ENCODE measurements around the gene PRSS22.
"Not testable (repeated sequence)": the region's sequence is repeated elsewhere in the genome, so short reads cannot be mapped to it uniquely, and the experiment has no call there.

Gene PRSS22, protein sequence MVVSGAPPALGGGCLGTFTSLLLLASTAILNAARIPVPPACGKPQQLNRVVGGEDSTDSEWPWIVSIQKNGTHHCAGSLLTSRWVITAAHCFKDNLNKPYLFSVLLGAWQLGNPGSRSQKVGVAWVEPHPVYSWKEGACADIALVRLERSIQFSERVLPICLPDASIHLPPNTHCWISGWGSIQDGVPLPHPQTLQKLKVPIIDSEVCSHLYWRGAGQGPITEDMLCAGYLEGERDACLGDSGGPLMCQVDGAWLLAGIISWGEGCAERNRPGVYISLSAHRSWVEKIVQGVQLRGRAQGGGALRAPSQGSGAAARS

DNA sequence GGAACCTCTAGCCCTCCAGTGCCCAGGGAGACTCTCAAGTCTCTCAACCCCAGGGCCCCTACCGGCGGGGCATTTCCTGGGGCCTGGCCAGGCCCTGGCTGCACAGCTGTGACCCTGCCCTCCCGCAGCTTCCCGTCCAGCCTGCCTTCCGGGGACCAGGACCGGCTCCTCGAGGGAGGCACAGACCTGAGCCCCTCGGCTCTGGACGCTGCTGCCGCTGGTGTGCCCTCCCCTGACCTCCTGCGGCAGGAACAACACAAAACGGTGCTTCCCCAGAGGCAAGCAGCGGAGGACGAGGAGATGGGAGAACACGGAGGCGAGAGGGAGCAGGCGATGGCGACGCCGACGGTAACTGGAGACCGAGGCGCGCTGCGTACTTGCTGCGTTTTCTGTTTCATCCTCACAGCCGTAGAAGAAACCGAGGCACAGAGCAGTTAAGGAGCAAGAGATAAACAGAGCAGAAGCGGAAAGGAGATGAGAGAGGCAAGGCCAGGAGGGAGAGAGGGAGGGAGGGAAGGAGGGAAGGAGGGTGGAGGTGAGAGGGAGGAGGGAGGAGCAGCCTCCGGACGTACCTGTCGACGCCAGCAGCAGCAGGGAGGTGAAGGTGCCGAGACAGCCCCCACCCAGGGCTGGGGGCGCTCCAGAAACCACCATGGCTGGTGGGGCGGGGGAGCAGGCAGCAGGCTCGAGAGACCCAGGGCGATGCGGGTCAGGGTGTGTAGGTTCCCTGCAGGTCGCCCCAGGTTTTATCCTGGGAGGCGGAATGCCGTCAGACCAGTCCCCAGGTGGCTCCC lies at the start of gene PRSS22:
TSS of gene PRSS22 (minus strand) at position 720 of the 794 bp plus-strand sequence. CDS start at position 654, 66 bp downstream.
- in situ Hi-C loops (cut with HindIII; ENCODE audit: low sequenced_read_pairs), result no loop called here

DNA sequence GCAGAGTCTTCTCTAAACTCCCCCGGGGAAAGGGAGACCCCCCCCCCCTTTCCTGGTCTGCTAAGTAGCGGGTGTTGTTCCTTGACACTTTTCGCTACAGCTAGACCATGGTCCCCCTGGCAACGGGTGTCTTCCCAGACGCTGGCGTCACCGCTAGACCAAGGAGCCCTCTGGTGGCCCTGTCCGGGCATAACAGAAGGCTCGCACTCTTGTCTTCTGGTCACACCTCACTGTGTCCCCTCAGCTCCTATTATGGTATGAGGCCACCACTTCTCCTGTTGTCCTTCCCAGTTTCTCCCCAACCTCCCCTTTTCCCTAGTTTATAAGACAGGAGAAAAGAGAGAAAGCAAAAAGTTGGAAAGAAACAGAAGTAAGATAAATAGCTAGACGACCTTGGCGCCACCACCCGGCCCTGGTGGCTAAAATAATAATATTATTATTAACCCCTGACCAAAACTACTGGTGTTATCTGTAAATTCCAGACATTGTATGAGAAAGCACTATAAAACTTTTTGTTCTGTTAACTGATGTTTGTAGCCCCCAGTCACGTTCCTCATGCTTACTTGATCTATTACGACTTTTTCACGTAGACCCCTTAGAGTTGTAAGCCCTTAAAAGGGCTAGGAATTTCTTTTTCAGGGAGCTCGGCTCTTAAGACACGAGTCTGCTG lies 49.2 kb upstream of the PRSS22 start:
- in situ Hi-C loops (cut with HindIII; ENCODE audit: low sequenced_read_pairs), result not testable (repeated sequence)

DNA sequence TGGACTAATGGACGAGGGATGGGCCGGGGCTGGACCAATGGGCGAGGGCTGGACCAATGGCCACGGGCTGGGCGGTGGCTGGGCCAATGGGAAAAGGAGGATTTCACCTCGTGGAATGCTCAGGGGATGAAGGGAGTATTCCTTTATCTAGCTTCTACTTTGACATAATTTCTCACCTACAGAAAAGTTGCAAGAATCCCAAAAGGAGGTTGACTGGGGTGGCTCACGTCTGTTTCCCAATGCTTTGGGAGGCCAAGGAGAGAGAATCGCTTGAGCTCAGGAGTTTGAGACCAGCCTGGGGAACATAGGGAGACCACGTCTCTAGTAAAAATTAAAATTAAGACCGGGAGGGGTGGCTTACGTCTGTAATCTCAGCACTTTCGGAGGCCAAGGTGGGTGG lies 48.0 kb upstream of the PRSS22 start:
- in situ Hi-C loops (cut with HindIII; ENCODE audit: low sequenced_read_pairs), result no loop called here

DNA sequence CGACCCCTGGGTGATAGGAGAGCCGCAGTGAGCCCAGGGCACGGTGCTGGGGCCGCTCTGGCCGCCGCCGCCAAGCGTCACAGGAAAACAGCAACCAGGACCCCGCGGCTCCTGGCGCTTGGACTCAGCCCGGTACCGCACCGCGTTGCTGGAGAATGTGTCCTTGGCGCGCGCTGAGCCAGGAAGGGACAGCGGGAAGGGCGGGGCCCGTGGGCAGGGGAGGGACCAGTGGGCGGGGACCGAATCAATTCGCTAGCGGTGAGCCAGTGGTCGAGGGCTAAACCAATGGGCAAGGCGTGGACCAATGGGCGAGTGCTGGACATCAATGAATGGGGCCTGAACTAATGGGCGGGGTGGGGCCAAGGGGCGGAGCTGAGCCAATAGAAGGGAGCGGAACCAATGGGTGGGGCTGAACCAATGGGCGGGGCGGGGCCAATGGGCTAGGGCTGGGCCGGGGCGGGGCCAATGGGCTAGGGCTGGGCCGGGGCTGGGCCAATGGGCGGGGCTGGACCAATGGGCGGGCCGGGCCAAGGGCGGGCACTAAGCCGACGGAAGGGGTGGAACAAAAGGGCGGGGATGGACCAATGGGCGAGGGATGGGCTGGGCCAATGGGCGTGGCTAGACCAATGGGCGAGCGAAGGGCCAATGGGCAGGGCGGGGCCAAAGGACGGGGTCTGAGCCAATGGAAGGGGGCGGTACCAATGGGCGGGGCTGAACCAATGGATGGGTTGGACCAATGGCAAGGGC lies 47.4 kb upstream of the PRSS22 start:
- in situ Hi-C loops (cut with HindIII; ENCODE audit: low sequenced_read_pairs), result no loop called here

DNA sequence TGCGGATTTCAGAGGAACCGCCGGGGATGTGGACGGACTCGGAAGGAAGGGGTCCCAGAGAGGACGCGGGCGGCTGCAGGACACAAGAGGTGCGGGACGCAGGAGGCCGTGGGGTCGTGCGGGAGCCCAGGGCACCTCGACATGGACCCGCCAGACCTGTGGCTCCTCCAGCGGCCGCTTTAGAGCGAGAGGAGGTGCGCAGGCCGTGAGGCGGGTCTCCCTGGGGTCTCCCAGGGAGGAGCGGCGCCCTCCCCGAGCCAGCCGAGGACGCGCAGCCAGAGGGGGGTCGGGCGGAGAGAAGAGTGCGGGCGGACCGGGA lies 46.9 kb upstream of the PRSS22 start:
- in situ Hi-C loops (cut with HindIII; ENCODE audit: low sequenced_read_pairs), result no loop called here

DNA sequence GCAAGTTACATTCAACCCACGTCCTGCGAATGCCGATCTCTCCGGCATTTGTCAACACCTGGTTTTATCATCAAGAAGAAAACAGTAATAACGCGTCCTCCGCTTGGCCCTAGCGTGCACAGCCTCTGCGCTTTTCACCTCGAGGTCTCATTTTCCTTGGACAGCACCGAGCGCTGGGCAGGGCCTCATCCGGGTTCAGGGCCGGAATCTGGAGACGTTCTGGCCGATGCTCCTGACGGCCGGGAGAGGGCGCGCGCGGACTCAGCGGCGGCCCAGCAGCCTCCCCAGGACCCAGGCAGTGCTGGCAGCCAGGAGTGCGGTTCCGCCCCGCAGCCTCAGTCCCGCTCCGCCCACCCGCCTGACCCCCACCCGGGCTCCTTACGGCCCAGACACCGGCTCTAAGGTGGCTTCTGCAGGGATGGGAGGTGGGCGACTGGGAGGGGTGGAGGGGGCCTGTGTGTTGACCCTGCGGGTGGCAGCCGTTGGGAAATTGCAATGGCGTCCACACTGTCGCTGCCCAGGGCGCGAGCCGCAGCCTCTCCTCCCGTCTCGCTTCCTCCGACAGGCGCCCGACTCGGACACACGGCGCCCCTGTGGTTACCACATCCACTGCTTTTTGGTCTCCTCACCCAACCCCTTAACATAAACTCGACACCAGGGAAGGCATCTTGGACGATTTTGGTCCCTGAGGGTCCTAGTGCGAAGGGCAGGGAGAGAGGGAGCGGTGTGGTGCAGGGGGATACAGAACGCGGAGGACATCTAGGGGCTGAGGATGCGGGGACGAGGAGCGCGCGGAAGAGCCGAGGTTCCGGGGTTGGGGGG lies 46.3 kb upstream of the PRSS22 start:
- in situ Hi-C loops (cut with HindIII; ENCODE audit: low sequenced_read_pairs), result no loop called here

DNA sequence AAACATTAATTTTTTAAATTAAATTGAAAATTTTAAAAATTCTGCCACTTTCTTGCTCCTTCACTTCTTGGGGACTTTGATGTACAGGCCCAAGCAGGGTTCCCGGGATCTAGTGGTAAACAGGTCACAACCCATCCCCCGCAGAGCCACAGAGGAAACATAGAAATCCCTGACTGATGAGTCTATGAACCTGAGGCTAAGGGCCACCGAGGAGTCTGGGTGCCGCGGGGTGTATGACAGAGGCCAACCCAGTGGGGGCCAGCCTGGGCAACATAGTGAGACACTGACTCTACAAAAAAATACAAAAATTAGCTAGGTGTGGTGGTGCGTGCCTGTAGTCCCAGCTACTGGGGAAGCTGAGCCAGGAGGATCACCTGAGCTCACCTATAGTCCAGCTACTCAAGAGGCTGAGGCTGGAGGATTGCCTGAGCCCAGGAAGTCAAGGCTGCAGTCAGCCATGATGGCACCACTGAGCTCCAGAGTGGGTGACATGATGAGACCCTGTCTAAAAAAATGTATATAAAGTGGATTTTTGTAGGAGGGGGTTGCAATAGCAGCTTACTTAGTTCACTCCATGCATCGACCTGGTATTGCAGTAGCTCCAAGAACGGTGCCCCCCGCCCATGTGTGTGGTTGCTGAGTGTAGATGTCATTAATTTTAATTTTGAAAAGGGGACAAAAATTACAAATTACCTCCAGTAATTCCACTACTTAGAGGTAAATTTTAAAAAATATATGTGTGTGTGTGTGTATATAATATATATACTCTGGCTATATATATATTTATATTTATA lies 44.6 kb upstream of the PRSS22 start:
- in situ Hi-C loops (cut with HindIII; ENCODE audit: low sequenced_read_pairs), result no loop called here

DNA sequence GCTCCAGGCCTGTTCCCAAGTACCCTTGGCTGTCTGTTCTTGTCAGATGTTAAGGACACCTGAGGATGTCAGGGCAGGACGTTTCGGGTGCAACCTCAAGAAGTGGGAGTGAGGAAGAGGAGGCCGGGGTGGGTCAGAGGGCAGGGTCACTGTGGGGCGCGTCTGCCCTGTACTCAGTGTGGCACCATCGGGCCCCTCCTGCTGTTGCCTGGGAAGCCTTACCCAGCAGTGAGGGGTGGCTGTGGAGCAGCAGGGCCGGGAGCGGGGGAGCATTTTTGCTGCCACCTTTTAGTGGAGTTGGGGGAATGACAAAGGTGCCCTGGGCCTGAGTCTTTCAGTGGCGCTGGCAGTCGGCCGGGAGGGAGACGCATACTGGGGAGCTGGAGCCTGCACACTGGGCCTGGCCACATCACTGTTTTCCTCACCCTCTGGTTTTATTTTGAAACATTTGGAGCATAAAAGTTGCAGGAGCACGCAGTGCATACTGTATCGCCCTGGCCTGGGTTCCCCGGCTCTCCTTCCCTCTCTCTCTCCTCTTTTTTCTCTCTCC lies 42.6 kb upstream of the PRSS22 start:
- in situ Hi-C loops (cut with HindIII; ENCODE audit: low sequenced_read_pairs), result no loop called here

DNA sequence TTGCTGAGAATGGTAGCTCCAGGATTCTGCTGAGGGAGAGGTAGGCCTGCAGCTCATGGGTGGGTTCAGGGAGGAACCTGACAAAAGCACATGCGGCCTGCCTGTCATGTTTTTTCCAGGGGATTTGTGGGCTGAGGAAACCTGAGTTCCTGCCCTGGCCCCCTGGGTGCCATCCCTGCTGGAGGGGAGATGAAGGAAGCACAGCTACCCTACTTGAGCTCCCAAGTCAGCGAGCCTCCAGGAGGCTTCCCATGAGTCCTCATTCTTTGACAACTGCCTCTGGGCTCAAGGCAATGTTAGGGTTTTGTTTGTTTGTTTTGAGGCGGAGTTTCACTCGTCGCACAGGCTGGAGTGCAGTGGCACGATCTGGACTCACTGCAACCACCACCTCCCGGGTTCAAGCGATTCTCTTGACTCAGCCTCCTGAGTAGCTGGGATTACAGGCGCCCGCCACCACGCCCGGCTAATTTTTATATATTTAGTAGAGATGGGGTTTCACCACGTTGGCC lies 41.6 kb upstream of the PRSS22 start:
- in situ Hi-C loops (cut with HindIII; ENCODE audit: low sequenced_read_pairs), result no loop called here

DNA sequence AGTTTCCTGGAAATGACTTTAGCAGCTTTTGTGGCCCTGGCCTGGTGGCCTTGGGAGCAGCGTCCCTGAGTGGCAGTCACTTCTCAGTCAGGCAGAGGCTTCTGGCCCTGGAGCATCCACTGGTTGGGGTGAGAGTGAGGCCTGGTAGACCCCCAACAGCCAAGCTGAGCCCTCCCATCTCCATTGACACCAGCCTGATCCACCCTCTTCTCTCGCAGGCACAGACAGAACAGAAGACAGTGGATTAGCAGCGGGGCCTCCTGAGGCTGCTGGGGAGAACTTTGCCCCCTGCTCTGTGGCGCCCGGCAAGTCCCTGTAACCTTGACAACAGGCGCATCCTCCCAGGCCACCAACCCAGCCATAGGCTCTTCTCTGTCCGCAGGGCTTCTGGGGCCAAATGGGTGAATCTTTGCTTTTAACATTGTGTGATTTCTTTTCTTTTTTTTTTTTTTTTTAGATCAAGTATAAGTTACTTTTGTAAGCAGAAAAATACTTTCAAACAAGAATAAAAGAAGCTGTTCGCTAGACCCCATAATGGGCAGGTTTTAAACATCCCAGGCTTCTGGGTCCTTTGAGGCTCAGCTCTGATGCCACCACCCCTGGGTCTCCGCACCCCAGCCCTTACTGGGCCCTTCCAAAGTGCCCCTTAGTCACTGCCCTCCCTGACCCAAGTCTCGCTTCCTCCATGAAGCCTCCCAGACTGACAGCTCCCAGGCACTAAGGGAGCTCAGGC lies 41.0 kb upstream of the PRSS22 start:
- in situ Hi-C loops (cut with HindIII; ENCODE audit: low sequenced_read_pairs), result no loop called here

DNA sequence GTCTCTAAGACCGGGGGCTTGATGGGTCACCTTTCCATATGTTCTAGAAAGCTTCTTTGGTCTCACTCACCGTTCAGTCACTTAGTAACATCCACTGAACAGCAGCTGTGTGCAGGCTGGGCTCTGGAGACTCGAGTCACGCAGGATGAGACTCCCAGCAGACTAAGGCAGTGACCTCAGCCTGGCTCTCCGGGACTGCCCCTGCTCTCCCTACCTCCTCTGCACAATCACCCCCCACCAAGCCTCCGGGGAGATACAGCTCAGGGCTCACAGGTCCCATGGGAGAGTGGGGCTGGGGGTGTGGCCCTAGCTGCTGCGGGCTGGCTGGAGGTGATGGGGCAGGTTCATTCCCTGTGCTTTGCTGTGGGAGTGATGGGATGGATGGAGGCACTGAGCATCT lies 39.1 kb upstream of the PRSS22 start:
- in situ Hi-C loops (cut with HindIII; ENCODE audit: low sequenced_read_pairs), result no loop called here

DNA sequence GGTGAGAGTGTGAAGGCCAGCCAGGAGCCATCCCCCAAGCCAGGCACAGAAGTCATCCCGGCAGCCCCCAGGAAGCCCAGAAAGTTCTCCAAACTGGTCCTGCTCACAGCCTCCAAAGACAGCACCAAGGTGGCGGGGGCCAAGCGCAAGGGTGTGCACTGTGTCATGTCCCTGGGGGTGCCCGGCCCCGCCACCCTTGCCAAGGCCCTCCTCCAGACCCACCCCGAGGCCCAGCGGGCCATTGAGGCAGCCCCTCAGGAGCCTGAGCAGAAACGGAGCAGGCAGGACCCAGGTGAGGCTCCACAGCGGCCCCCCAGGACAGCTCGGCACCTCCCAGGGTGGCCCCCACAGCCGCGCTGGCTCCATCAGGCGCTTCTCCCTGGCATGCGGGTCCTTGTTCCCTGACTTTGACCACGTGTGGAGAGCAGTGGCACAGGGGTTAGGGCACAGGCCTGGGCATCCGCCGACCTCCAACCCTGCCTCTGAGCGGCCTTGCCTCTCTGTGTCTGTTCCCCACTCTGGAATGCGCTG lies 38.6 kb upstream of the PRSS22 start:
- in situ Hi-C loops (cut with HindIII; ENCODE audit: low sequenced_read_pairs), result no loop called here

DNA sequence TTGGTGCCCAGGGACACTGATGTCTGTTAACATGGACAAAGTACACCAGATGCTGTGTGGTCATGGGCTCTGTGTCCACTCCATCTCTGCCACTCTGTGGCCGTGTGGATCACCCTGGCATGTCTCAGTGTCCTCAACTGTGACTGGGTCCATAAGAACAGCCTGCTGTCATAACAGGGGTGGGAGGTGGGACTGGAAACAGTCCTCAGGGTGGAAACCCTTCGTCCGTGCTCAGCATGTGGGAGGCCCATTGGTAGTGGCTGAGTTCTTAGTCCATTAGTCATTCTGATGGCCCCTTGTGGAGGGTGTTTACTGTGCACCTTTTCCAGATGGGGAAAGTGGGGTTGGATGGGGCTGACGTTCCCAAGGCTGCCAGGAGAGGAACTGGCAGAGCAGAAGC lies 37.8 kb upstream of the PRSS22 start:
- in situ Hi-C loops (cut with HindIII; ENCODE audit: low sequenced_read_pairs), result no loop called here

DNA sequence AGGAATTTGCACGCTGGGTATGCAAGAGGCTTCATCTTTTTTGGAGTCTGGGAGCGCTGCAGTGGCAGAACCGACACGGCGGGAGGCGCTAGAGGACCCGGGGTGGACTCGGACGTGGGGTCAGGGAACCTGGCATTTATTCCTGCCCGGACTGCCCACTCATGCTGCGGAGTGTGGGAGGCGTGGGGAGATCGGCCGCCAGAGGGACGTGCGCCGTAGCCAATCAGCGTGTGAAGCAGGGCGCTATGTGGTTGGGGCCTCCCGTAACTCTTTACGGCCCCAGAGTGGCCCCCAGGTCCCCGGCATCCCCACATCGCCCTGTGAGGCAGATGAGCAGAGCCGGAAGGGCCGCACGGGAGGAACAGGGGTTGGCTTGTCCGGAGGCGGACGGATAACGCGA lies 36.3 kb upstream of the PRSS22 start:
- in situ Hi-C loops (cut with HindIII; ENCODE audit: low sequenced_read_pairs), result no loop called here

DNA sequence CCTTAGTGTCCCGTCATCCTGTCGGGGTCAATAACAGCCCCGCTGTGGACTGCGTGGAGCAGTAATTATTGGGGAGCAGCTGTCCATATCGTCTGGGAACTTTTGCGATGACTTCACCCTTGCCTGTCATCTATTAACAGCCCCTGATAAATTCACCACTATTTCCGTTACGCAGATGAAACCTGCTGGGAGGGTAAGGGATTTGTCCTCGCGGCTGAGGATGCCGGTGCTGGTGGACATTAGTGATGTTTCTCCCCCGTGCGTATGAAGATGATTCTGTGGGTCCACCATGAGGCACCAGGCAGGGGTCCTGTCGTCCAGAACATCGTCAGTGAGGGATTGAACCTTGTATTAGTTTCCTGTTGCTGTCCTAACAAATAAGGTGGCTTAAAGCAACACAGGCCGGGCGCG lies 26.1 kb upstream of the PRSS22 start:
- in situ Hi-C loops (cut with HindIII; ENCODE audit: low sequenced_read_pairs), result no loop called here

DNA sequence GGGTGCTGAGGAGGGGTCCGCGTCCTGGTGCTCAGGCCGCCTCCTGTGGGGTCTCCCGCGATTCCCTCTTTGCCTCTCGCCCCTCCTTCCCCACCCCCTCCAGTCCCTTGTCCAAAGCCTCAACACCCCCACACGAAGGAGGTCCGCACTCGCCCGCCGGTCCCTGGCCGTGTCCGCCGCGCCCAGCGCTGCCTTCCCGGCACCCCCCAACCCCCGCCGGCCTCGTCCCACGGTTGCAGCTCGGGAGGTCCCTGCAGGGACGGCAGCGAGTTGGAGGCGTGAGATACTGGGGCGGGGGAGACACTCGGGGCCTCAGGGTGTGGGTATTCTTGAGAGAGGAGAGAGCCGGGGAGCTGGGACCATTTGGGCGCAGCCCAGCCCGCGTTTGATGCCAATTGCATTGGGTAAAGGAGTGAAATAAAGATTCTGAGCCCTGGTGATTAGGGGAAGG lies 25.5 kb upstream of the PRSS22 start:
- in situ Hi-C loops (cut with HindIII; ENCODE audit: low sequenced_read_pairs), result no loop called here

DNA sequence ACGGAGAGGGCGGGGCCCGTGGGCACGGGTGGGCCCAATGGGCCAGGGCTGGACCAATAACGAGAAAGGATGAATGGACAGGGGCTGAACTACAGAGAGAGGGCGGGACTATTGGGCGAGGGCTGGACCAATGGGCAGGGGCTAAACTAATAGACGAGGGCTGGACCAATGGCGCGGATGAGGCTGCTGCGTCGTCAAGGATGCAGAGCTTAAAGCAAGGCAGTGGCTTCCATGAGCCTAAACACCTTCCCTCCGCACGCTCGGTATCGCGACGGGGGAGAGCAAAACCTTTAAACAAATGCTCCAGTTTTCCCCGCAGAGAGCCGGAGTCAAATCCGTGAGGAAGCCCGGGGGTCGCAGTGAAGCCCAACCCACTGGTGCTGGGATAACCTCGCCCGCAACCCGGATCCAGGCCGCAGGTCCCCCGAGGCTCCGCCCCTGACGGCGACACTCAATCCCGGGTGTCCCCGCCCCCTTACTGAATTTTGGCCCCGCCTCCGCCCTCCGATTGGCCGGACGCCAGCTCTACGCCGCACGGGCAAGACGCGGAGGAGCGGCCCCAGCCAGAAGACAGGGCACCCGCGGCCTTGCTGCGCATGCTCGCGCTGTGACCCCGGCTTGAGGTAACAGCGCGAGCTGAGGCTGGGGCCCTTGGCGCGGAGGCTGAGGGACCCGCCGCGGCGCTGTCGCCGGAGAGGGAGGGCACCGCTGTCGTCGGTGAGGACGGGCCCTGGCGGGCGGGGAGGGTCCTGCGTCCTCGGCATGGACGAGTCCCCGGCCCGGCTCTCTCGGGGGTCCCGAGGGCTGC lies 24.9 kb upstream of the PRSS22 start, which contains the start of gene FLYWCH2:
TSS of gene FLYWCH2 (plus strand) at position 566 of the 808 bp plus-strand sequence. CDS start 13,235 bp downstream, outside the sequence.
- in situ Hi-C loops (cut with HindIII; ENCODE audit: low sequenced_read_pairs), result no loop called here
